Measurements from ENCODE around the gene PIN1. TPM values are rescaled to one million over a fixed set of nuclear protein-coding genes. Genes with fewer than 3 reads are reported as not detected.

PIN1 gene
- total and polyA plus RNA-seq, 11 donors = 82.8 to 159 (median 93.1) TPM

DNA sequence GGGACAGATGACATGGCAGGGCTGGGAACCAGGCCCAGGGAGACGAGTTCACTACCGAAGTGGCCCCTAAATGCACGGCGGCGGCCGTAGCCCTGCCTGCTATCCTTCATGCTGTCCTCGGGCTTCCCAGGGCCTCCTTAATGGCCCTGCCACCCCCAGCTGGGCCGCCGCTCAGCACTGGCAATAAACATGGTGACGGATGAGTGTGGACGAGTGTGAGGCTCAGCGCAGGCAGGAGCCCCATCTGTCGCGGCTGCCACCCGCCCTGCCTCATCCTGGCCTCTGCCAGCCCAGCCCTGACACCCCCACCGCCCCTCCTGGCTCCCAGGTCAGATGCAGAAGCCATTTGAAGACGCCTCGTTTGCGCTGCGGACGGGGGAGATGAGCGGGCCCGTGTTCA, 13.6 kb downstream of the PIN1 start:
- DNase-seq (no peak), ATAC-seq (no peak)
- Histone ChIP-seq H3K4me1 (peaks cover 0 to 12% (median 0%) of the 10 kb centered on the region in 12 donors), H3K27ac (no peak overlapping the region), H3K4me3 (no peak overlapping the region), H3K36me3 (peaks cover 3 to 55% (median 40%) of the 10 kb centered on the region in 9 donors), H3K9me3 (peaks cover 0 to 3% (median 0%) of the 10 kb centered on the region in 12 donors), H3K27me3 (no peaks in the 10 kb centered on the region)
- TF ChIP-seq POLR2A (IDR thresholded peaks at IDR 0.05) = no peak
- TF ChIP-seq, protein P1, sequence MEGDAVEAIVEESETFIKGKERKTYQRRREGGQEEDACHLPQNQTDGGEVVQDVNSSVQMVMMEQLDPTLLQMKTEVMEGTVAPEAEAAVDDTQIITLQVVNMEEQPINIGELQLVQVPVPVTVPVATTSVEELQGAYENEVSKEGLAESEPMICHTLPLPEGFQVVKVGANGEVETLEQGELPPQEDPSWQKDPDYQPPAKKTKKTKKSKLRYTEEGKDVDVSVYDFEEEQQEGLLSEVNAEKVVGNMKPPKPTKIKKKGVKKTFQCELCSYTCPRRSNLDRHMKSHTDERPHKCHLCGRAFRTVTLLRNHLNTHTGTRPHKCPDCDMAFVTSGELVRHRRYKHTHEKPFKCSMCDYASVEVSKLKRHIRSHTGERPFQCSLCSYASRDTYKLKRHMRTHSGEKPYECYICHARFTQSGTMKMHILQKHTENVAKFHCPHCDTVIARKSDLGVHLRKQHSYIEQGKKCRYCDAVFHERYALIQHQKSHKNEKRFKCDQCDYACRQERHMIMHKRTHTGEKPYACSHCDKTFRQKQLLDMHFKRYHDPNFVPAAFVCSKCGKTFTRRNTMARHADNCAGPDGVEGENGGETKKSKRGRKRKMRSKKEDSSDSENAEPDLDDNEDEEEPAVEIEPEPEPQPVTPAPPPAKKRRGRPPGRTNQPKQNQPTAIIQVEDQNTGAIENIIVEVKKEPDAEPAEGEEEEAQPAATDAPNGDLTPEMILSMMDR (IDR thresholded peaks at IDR 0.05) = no peak
- WGBS, 4 donors = 87 to 91% (median 89%) methylated on average over 13 to 23 of the region's 23 CpGs
- intact Hi-C loops (cut with DNase I) = no loop called here

DNA sequence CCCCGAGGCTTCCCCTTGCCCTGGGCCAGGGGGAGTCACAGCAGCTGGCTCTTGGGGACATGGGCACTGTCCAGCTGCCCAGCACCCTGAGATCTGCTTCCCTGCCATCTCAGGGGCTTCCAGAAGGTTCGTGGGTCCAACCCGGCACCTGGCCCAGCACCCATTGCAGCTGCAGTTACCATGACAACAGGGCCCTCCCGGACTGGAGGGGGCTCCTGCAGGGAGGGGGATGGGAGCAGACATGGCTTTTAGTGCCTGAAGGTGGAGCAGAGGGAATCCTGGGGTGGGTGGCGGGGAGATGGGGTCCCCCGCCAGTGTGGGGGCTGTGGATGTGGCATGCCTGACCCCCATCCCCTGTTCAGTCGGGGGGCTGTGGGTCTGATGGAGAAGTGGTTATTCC, 14.7 kb downstream of the PIN1 start:
- no peak overlapping the region for H3K4me3 ChIP-seq
- intact Hi-C loops (cut with DNase I) = no loop called here
- H3K27me3 ChIP-seq = no peaks in the 10 kb centered on the region
- peaks cover 0 to 45% (median 30%) of the 10 kb centered on the region in 9 donors for H3K36me3 ChIP-seq
- H3K9me3 ChIP-seq = peaks cover 0 to 5% (median 0%) of the 10 kb centered on the region in 12 donors
- H3K27ac ChIP-seq = no peak overlapping the region
- TF ChIP-seq POLR2A (IDR thresholded peaks at IDR 0.05) = no peak
- TF ChIP-seq, protein P1 (IDR thresholded peaks at IDR 0.05) = no peak
- WGBS, 4 donors = 68 to 87% (median 80%) methylated on average over 4 to 7 of the region's 7 CpGs
- no peak for ATAC-seq
- peaks cover 0 to 12% (median 0%) of the 10 kb centered on the region in 12 donors for H3K4me1 ChIP-seq
- DNase-seq = no peak

DNA sequence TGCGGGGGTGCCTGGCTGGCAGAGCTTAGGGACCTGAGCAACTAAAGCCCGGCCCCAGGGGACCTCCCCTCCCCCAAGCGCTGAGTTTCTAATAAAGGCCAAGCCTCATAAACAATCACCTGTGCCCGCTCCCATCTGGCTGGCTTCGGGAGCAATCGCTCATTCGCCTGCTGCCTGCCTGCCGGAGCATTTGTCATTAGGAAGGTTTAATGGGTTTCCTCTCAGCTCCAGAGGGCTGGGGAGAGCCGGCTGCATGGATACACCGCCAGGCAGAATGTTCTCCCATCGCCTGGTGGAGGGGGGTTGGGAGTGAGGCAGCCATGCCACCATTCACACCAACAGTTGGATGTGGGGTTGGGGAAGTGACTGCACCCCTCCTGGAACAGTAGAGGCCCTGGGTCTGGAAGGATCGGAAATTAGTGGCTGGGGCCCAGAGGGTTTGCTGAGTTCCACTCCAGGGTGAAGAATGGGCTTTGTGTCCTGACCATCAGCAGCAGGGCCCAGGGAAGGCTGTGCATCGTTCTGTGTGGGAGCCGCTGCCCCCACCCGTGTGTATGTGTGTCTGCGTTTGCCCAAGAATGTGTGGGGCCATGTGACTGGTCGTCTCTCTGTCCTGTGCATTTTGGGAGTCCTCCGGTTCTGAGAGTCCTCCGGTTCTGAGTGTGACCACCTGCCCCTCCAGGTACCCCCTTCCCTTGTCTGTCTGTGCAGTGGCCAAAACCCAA, 15.3 kb downstream of the PIN1 start:
- H3K4me1 ChIP-seq = peaks cover 0 to 12% (median 0%) of the 10 kb centered on the region in 12 donors
- no peak overlapping the region for H3K4me3 ChIP-seq
- intact Hi-C loops (cut with DNase I) = no loop called here
- peaks cover 0 to 41% (median 25%) of the 10 kb centered on the region in 9 donors for H3K36me3 ChIP-seq
- peaks cover 0 to 5% (median 0%) of the 10 kb centered on the region in 12 donors for H3K9me3 ChIP-seq
- no peaks in the 10 kb centered on the region for H3K27me3 ChIP-seq
- DNase-seq = no peak
- no peak for ATAC-seq
- no peak overlapping the region for H3K27ac ChIP-seq
- WGBS, 4 donors = 78 to 84% (median 82%) methylated on average over 14 to 19 of the region's 19 CpGs
- TF ChIP-seq POLR2A (IDR thresholded peaks at IDR 0.05) = no peak
- TF ChIP-seq, protein P1 (IDR thresholded peaks at IDR 0.05) = no peak

DNA sequence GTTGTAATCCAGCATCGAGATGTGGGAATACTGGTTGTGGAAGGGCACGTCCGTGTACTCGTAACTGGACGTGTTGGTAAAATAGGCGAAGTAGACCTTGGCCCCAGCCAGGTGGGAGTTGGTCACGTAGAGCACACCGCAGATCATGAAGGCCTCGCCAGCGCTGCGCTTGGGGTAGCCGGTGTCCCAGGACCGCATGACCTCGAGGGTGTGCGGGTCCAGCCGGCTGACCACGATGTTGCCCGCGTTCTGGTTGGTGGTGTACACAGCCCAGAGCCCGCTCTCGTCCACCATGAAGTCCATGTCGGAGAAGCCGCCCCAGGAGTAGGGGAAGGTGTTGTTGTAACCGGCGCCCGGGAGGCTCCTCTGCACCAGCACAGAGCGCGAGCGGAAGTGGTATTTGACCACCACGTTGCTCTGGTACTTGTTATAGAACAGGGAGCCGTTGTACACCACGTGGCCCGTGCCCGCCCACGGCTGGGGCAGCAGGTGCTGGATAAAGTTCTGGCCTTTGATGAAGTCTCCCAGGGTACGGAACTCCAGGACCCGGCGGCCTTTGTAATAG, 19.2 kb downstream of the PIN1 start:
- TF ChIP-seq POLR2A (IDR thresholded peaks at IDR 0.05) = no peak
- TF ChIP-seq, protein P1 (IDR thresholded peaks at IDR 0.05) = no peak
- Histone ChIP-seq H3K4me1 (peaks cover 0 to 12% (median 0%) of the 10 kb centered on the region in 12 donors), H3K9me3 (peaks cover 0 to 5% (median 0%) of the 10 kb centered on the region in 12 donors), H3K27ac (no peak overlapping the region), H3K4me3 (no peak overlapping the region), H3K27me3 (no peaks in the 10 kb centered on the region), H3K36me3 (peaks cover 0 to 14% (median under 1%) of the 10 kb centered on the region in 9 donors)
- intact Hi-C loops (cut with DNase I) = no loop called here
- ATAC-seq = peak in 1 of 4 donors; percentile 7
- DNase-seq = no peak
- 97 to 99% (median 98%) methylated on average over 34 to 38 of the region's 38 CpGs for WGBS, 4 donors
